ENCODE results near the gene ELN.

The ELN gene

DNA sequence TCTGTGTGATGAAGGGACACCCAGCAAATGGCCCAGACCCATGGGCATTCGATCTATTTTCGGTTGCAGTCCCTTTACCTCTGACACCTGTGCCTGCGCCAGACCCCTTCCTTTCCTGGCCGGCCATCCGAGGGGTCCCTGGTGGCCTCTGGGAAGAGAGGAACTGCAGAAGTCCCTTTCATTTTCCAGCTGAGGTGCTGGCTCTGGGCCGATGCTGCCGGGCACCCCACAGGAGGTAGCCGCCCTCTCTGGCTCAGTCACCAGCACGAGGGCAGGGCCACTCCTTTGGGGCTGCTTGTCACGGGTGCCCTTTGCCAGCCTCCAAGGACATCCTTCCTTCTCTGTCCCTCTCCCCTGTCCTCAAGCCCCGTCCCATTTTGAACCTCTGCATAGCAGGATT is 4.2 kb upstream of the ELN start:
- DNase-seq (ENCODE audit: low spot score): no peak

DNA sequence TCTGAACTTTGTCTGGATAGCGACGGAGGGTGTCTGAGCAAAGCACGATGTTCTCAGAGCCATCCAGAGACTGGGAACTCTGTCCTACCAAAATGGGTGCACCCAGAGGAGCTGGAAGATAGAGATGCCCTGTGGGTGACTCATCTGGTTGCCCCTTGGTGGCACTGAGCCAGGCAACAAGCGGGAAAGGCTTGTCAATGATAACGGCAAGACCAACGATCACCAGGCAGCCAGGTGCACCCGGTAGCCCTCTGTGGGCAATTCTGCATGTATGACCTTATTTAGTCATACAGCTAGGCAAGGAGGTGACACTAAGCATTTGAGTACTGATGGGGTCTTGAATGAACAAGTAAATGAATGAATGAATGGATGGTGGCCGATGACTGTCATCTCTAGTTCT is 2.8 kb upstream of the ELN start:
- DNase-seq (ENCODE audit: low spot score): no peak

DNA sequence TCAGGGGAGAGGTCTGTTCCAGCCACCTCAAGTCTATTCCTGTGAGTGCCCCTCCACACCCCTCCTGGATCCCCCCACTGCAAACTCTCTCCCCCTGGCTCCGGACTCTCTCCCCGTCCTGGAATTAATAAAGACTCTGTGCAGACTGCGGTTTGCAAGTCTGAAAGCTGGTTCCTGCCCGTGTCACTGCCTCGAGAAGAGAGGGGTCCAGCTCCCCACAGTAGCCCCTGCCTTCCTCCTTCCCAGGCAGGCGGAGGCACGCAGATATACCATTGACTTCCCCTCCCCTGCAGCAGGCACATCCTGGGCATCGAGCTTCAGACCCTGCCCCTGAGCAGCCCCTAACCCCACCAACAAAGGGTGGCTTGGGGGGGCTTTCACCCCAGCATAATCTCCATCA is 2.2 kb upstream of the ELN start:
- no peak for DNase-seq (ENCODE audit: low spot score)

DNA sequence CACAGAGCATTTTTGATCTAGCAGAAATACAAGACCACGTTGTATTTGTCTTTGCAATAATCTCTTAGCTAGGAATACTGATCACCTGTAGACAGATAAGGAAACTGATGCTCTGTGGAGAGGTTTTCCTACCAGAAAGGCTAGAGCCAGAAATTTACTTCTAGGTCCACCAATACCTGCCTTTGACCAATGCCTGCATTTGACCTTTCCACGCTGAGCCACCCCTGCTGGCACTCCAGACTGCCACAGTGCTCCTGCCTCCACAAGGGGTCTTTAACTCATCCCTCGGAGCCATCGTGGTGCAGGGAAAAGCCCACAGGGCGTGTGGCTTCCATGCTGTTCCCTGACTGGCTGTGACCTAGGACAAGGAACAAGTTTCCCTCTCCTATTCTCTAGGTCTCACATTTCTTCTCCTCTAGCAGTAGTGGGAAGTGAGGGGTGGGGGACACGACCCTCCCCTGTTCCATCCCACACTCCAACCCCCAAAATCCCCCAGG is 1.5 kb upstream of the ELN start:
- DNase-seq (ENCODE audit: low spot score): no peak

DNA sequence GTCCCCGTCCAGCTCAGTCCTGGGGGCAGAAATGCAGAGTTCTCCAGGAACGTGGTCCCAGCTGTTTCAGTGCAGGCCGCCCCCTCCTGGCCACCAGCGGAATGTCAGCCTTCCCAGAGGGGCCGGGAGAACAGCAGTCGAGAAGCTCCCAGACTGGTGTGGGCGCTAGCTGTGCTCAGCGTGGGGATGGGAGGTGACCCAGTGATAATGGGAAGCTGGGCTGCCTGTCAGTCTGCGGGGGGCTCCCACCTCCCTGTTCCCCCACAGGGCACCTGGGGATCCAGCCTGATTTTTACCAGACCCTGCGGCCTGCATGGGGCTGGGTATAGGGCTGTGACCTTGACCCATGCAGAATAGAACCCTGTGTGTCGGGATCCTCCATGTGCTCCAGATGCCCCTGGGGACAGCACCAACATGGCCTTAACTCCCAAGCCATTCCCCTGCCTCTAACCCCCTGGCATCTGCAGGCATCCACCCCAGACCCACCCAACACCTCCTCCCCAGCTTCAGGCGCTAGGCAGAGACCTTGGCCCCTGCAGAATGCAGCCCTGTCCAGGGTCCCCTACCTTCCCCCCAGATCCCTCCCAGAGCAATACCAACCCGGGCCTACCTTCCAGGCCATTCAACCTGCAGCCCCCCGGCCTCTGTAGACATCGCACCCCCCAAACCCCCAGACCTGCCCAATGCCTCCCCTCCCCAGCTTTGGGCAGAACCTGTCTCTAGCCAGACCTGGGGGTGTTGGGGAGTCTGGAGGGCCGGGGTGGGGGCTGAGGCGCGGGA is 880 bp upstream of the ELN start:
- DNase-seq (ENCODE audit: low spot score): peak; percentile 83

DNA sequence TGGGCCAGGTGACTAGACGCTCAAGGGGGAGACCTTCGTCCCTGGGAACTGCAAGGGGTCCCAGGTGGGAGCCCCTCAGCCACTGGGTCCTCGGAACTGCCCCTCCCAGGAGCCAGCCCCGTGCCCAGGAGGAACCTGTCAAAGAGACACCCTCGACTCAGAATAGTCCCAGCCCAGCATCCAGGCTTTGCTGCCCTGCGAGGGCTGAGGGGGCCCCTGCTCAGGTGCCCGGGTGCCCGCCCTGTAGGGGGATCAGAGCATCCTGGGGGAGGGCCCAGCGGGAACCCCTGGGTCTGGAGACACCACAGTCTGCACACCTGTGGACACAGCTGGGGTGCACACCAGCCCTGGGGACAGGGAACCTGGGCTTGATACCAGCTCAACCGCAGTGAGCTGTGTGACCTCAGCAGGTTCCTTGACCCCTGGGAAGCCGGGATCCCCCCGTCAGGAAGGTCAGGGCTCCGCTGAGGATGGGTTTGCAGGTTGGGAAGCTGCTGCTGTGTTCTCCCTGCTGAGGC is 407 bp downstream of the ELN start:
- DNase-seq (ENCODE audit: low spot score): no peak

DNA sequence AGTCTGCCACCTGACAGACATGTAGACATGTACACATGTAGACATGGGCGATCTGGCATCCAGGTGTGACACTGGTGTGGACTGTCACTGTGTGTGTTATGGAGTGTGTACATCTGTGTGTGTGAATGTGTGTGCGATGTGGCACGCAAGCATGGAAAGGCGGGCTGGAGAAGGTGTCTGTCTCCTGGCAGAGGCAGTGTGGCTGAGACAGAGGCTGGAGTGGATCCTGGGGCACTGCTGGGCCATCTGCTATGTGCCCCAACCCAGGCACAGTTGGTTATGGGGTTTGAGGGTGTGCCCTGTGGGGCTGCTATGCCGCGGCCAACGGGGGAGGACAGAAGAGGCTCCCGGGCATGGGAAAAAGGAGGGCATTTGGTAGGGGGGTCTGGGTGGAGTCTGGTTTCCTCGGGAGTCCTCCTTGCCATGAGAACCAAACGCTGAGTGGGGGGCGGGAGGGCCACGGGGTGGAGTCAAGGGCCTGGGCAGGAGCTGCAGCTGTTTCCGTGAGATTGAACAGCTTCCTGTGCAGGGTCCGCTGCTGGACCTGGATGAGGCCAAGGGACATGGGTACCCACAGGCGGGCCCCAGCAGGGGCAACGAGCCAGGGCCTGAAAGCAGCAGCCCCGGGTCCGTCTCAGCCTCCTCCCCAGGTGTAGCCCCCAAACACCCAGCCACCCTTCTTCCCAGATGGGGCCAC is 1.3 kb downstream of the ELN start:
- DNase-seq (ENCODE audit: low spot score): no peak

DNA sequence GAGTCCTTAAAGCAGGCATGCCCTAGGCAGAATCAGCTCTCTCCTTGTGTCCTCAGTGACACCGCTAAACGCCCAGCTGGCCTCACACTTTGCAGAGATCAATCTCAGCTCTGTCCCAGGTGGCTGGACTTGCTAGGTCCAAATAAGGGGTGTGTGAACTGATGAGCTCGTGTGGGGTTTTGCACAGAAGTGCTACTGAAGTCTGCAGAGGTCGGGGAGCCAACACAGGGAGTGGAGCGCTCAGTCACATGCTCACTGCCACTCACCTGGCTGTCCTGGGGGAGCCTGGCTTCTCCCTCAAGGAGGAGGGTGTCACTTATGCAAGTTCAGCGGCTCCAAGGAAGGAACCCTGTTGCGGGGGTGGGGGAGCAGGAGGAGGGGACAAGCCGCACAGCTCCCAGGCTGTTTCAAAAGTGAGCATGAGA is 2.0 kb downstream of the ELN start:
- DNase-seq (ENCODE audit: low spot score): no peak

DNA sequence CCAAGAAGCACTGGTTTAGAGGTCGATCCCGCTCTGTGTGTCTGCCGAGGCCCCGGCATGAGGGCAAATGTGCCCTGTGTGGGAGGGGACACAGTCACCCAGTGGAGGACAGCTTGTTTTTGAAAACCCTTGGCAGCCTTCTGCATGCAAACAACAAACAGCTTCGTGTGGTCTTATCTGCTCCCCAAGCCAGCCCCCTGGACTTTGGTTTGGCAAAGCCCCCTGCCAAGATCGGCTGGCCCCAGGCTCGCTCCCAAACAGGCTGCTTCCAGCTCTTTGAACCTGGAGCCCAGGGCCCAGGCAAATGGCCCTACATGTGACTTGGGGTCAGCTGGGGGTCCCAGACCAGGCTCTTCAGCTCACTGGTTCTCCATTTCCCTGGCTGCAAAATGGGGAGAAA is 2.9 kb downstream of the ELN start:
- DNase-seq (ENCODE audit: low spot score): no peak

DNA sequence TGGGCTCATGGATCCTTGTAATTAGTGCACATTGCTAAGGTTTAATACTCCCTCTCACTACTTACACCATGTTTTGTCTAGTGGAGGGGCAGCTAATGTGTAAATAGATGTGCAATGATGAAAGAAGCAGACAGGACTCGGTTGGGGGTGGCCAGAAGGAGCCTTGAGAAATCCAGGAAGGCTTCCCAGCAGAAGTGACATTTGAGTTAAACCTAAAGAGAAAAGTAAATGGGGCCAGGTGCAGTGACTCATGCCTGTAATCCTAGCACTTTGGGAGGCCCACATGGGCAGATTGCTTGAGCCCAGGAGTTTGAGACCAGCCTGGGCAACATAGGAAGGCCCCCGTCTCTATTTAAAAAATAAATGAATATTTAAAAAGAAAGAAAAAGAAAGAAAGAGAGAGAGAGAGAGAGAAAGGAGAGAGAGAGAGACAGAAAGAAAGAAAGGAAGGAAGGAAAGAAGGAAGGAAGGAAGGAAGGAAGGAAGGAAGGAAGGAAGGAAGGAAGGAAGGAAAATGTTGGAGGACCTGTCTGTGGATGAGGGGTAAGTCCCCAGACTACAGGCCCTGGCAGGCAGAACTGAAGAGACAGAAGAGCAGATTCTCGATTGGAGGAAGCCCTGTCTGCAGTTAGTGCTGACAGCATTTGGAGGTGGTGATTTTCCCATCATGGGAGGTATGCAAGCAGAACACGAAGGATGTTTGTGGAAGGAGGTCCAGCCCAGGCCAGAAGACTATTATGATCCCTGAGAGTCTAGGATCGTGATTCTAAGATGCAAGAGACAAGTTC is 3.6 kb downstream of the ELN start:
- no peak for DNase-seq (ENCODE audit: low spot score)

DNA sequence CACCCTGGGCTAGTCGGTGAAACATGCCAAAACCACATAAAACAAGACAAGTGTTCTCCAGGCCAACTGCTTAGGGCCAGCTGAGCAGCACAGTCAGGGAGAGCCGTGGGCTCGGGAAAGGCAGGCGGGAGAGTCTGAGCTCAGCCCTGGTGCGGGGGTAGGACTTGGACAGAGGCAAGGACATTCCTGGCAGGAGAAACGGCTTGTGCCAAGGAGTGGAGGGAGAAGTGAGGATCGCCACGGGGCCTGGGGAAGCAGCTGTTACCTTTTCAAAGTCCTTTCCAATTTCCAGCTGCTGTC is 4.2 kb downstream of the ELN start:
- DNase-seq (ENCODE audit: low spot score): peak; percentile 64

DNA sequence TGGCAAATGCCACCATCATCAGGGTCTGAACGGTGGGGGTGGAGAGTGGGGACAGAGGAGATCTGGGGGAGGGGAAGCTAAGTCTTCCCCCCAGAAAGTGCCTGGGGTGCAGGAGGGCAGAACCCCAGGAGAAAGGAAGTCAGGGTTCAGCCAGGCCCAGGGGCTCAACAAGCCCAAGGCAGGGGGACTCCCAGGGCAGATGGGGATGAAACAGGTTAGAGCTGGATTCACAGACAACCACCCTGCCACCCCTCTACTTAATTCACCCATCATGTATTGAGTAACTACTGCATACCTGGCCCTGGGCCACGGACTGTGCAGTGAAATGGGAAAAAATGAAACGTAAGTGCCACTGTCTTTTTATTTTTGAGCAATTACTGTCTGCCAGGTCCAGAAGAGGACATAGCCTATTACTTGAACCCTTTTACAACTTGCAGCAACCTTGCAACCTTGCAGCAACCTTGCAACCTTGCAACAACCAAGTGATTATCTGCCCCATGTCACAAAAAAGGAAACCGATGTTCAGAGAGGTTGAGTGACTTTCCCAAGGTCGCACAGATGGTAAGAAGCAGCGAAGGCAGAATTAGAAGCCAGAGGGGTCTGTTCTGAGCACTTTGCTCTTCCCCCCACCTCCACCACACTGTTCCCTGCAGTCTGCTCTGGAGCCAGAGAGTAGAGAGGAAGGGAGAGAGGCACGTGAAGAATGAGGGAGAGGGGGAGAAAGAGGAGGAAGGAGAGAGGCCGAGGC is 4.8 kb downstream of the ELN start:
- no peak for DNase-seq (ENCODE audit: low spot score)

DNA sequence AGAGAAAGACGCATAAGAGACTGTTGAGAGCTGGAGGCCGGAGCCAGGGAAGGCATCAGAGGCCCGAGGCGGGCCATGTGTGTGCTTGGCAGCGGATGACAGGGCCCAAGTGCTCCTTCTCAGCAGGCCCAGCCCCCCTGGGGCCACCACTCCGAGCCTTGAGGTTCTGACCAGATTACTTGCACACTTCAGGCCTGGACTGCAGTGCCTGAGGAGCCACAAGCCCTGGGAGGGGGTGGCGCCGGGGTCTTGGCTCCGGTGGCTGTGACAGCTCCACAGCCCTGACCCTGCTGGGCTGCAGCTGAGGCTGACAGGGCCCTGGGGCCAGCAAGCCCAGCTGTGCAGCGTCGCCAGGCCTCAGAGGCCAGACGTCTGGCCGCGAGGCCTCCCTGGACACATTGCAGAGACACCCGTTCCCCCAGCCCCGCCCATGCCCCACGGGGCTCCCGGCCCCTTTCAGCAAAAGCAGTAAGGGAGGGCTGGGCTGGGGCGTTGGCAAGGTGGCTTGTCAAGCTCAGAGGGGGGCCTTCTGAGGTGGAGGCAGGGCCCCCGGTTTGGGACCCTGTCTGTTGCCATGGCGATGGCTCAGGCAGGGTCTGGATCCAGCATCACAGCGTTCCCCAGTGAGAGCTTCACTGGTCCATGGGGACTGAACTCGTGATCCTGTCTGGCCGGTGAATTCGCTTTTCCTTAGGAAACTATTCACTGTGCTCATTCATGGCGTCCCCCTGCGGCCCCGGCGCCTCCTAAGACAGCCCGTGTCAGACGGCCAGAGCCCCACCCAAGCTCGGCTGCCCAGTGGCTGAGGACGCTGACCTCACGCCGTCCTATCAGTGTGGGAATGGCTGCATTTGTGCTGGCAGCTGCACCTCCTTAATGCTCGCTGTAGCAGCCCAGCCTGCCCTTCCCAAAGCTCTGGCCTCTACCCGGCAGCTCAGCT is 5.7 kb downstream of the ELN start:
- peak; percentile 67 for DNase-seq (ENCODE audit: low spot score)

DNA sequence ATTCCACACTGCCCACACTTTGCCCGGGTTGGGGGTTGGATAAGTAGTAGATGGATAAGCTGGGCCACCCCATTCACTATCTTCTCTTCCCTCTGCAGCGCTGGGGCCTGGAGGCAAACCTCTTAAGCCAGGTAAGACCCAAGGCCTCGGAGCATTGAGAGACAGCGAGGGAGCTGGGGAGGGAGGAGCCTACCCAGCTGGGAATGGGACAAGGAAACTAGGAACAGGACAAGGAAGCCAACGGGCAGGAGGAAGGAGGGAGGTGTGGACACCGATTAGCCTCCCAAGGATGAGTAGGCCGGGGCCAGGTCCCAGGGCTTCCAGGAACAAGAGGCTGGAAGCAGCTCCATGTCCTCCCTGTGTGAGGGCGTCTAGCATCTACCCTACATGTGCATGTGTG is 9.6 kb downstream of the ELN start:
- DNase-seq (ENCODE audit: low spot score): no peak

DNA sequence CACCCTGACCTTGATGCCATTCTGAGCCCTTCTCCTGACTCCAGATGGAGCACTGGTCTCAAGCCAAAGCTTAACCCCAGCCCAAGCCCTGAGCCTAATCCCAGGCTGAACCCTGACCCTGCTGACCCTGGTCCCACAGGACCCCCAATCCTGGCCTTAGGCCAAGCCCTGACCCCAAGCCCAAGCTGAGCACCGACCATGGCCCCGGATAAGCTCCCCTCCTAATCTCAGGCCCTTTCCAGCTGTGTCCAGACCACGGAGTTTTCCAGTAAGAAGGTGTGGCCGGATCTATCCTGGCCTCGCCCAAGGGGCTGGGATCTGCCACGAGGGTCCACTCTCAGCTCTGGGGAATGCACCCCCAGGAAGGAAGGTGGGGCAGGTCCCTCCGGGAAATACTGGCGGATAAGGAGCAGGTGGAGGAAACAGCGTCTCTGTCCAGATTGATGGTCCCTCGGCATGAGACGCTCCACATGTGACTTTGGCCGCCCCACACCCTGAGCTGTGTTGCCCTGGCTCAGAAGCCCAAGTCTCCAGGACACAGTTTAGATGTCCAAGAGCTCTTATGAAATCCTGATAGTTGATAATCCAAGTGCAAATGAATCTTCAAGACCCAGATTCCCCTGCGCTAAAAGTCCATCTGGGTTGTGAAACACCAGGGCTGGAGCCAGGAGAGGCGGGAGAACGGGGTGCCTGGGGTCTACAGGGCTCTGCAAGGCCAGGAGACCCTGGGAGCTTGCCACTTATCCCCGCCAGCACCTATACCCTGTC is 10.4 kb downstream of the ELN start:
- no peak for DNase-seq (ENCODE audit: low spot score)

DNA sequence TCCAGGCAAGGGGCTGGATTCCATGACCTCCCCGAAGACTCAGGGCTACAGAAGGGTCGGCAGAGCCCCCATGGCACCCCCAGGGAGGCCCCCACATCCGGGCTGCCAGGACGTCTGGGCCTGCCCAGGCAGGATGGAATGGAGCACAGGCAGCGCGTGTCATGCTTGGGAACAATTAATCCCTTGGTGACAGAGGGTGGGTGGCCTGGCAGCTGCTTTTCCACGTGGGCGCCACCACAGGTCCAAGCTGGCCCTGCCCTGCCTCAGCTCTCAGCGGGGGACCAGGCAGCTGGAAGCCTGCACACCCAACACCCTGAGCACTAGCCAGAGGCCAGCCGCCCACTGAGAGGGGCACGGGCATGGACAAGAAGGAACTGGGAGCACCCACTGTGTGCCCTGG is 11.4 kb downstream of the ELN start:
- no peak for DNase-seq (ENCODE audit: low spot score)

DNA sequence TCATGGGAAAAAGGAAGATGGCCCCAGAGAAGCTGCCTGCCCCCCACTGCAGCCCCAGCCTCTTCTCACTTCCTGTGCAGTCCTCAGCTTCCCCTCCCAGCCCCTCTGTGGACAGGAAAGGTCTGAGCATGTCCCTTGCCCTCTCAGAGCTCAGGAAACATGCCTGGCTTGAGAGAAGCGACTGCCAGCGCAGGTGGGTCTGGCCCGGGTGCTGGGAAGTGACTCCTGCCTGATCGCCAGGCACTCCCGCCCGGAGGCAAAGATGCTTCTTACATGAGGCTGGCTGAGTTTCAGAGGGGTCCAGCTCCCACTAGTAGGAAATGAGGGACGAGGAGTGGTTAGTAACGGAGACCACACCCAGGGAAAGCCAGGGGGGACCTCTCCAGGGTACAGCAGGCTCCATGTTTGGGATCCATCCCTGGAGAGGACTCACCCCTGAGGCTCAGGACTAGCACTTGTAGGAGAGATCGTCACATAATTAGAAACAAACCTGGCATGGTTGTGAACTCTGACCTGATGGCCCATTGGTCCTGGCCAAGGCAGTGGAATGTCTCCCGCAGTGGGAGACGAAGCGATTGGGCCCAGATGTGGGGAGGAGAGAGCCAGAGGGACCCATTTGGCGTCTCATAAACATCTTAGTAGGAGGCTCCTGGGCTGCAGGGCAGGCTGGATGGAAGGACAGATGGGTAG is 12.3 kb downstream of the ELN start:
- no peak for DNase-seq (ENCODE audit: low spot score)

DNA sequence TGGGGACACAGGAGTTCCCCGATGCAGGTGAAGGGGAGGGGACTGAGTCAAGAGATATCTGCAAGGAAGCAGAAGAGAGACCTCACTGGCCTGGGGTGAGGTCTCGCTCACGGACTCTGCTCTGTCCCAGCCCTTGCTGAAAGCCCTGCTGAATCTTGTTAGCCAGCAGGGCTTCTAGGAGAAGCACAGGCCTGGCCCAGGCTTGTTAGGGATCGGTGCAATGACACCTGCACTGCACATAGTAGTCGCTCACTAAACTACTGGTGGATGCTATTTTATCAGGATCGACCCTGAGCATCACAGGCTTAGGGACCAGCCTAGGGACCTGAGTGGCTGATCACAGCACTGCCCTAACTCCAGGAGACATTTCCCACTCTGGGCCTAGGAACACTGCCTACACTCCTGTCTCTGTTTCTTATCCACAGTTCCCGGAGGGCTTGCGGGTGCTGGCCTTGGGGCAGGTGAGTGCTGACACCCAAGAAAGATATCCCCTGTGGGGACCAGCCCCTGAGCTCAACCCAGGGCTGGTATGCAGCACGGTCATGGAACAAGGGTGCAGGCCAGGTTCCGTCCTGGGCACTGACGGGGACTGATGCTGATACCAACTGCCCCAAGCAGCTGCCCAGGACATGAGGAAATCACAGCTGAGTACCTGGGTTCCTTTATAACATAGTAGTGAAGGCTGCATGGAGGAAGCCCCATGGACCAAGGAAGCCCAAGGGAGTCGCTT is 13.0 kb downstream of the ELN start:
- no peak for DNase-seq (ENCODE audit: low spot score)

All from globus pallidus (tissue), 1 donor.